IMR-90 (cell line): ENCODE measurements around the gene ADGRG6. TPM values are rescaled to one million over a fixed set of nuclear protein-coding genes. Genes with fewer than 3 reads are reported as not detected.

ENCODE experiments used
- ATAC-seq: fragments of 200-7000 bp; cut with Tn5 transposase; 2 replicates; pipeline ENCODE4 v1.9.1; 2020; ENCODE audit warnings: low read depth, mild to moderate bottlenecking, moderate library complexity
- BruUV-seq: library from RNA; stranded (reverse); fragments of 400-500 nt; replicated peaks from 2 replicates; lab custom pipeline; 2021; lab: Mats Ljungman, UMichigan
- CTCF ChIA-PET: fragments of 300-600 bp; formaldehyde crosslinking; extraction: SDS; loops from one replicate; lab custom pipeline; 2021; ENCODE audit warnings: antibody characterized with exemption; lab: Yijun Ruan, JAX
- POLR2A ChIA-PET: fragments of 300-600 bp; sonication (Branson Sonifier 250); formaldehyde crosslinking; loops from one replicate; lab custom pipeline; 2022; ENCODE audit warnings: antibody characterized with exemption; ENCODE audit not compliant: unreplicated experiment; lab: Charles Lee
- DNase-seq: peaks from one replicate; pipeline ENCODE4 v3.0.0; 2013
- H2AFZ ChIP-seq: replicated peaks from 2 replicates; pipeline ENCODE3; 2013; ENCODE audit warnings: low read length, mild to moderate bottlenecking; ENCODE audit not compliant: poor library complexity
- H2AK5ac ChIP-seq: 2 replicates; pipeline ENCODE4 v1.6.1; 2013; ENCODE audit warnings: low read depth, low read length, inconsistent platforms
- H2AK9ac ChIP-seq: replicated peaks from 2 replicates; pipeline ENCODE3; 2013; ENCODE audit warnings: mild to moderate bottlenecking, low read depth, low read length, moderate library complexity; ENCODE audit not compliant: poor library complexity
- H2BK120ac ChIP-seq: 2 replicates; pipeline ENCODE4 v1.6.1; 2013; ENCODE audit warnings: low read depth, low read length, inconsistent platforms
- H2BK15ac ChIP-seq: 3 replicates; pipeline ENCODE4 v1.6.1; 2013; ENCODE audit warnings: low read depth, low read length, inconsistent platforms
- H2BK20ac ChIP-seq: 2 replicates; pipeline ENCODE4 v1.6.1; 2013; ENCODE audit warnings: low read depth, mild to moderate bottlenecking, inconsistent platforms, low read length, moderate library complexity
- H2BK5ac ChIP-seq: 2 replicates; pipeline ENCODE4 v1.6.1; 2013; ENCODE audit warnings: mild to moderate bottlenecking, low read depth, low read length, inconsistent platforms; ENCODE audit not compliant: poor library complexity, severe bottlenecking
- H3K14ac ChIP-seq: replicated peaks from 2 replicates; pipeline ENCODE4 v1.6.1; 2013; ENCODE audit warnings: low read depth, low read length, inconsistent platforms
- H3K18ac ChIP-seq: 2 replicates; pipeline ENCODE4 v1.6.1; 2013; ENCODE audit warnings: low read depth, low read length, control low read depth
- H3K23ac ChIP-seq: 2 replicates; pipeline ENCODE4 v1.6.1; 2013; ENCODE audit warnings: low read depth, low read length, inconsistent platforms
- H3K27ac ChIP-seq: 2 replicates; pipeline ENCODE4 v1.5.1; 2013; ENCODE audit warnings: mild to moderate bottlenecking, control low read depth, low read length; ENCODE audit not compliant: insufficient read depth
- H3K27me3 ChIP-seq: 2 replicates; pipeline ENCODE4 v1.6.1; 2013; ENCODE audit warnings: low read length; ENCODE audit not compliant: control insufficient read depth, insufficient read depth
- H3K36me3 ChIP-seq: 2 replicates; pipeline ENCODE4 v1.6.1; 2013; ENCODE audit warnings: low read length, mixed read lengths; ENCODE audit not compliant: control insufficient read depth, insufficient read depth
- H3K4ac ChIP-seq: 2 replicates; pipeline ENCODE4 v1.6.1; 2013; ENCODE audit warnings: low read depth, low read length, inconsistent platforms
- H3K4me1 ChIP-seq: 2 replicates; pipeline ENCODE4 v1.6.1; 2013; ENCODE audit warnings: low read length, mixed read lengths; ENCODE audit not compliant: control insufficient read depth, insufficient read depth
- H3K4me2 ChIP-seq: 2 replicates; pipeline ENCODE4 v1.6.1; 2013; ENCODE audit warnings: low read depth, mild to moderate bottlenecking, control low read depth, low read length, moderate library complexity
- H3K4me3 ChIP-seq: 2 replicates; pipeline ENCODE4 v1.5.1; 2013; ENCODE audit warnings: low read depth, mild to moderate bottlenecking, control low read depth, low read length, moderate library complexity; ENCODE audit not compliant: insufficient read depth
- H3K56ac ChIP-seq: 2 replicates; pipeline ENCODE4 v1.6.1; 2013; ENCODE audit warnings: low read length, inconsistent platforms; ENCODE audit not compliant: insufficient read depth; ENCODE audit errors: extremely low read depth
- H3K79me1 ChIP-seq, 2 experiments: 2 replicates each; pipeline ENCODE4 v1.6.1; 2013; ENCODE audit warnings: low read length in 2 of 2, inconsistent platforms in 1 of 2, low read depth in 1 of 2
- H3K9ac ChIP-seq: 2 replicates; pipeline ENCODE4 v1.6.1; 2013; ENCODE audit warnings: low read depth, low read length, control low read depth
- H3K9me1 ChIP-seq: 2 replicates; pipeline ENCODE4 v1.6.1; 2013; ENCODE audit warnings: low read length, inconsistent platforms; ENCODE audit not compliant: insufficient read depth
- H3K9me3 ChIP-seq: 2 replicates; pipeline ENCODE4 v1.6.1; 2013; ENCODE audit warnings: low read length; ENCODE audit not compliant: control insufficient read depth, insufficient read depth
- H4K20me1 ChIP-seq: 2 replicates; pipeline ENCODE4 v1.6.1; 2013; ENCODE audit warnings: low read length, inconsistent platforms; ENCODE audit not compliant: insufficient read depth
- H4K5ac ChIP-seq: 2 replicates; pipeline ENCODE4 v1.6.1; 2013; ENCODE audit warnings: mild to moderate bottlenecking, low read depth, low read length, control low read depth
- H4K8ac ChIP-seq, 2 experiments: 2 replicates each; pipeline ENCODE4 v1.6.1; 2013; ENCODE audit warnings: low read depth in 2 of 2, low read length in 2 of 2, control low read depth in 1 of 2, inconsistent platforms in 1 of 2
- H4K91ac ChIP-seq: 2 replicates; pipeline ENCODE4 v1.6.1; 2013; ENCODE audit warnings: low read depth, low read length, inconsistent platforms; ENCODE audit not compliant: insufficient read depth
- BHLHE40 ChIP-seq: fragments of 150-350 bp; IDR thresholded peaks from 2 replicates; pipeline ENCODE4 v1.6.1; 2016; ENCODE audit warnings: mild to moderate bottlenecking, low read depth, low read length
- CEBPB ChIP-seq: IDR thresholded peaks from 2 replicates; pipeline ENCODE4 v1.6.1; 2012; ENCODE audit warnings: low read depth, low read length, improper control_type of control experiment
- CHD1 ChIP-seq: IDR thresholded peaks from 2 replicates; pipeline ENCODE4 v1.6.1; 2012; ENCODE audit warnings: low read depth, low read length, improper control_type of control experiment
- ELK1 ChIP-seq: fragments of 150-350 bp; IDR thresholded peaks from 2 replicates; pipeline ENCODE4 v1.6.1; 2016; ENCODE audit warnings: low read depth, mild to moderate bottlenecking, low read length, moderate library complexity, borderline replicate concordance
- FOS ChIP-seq: fragments of 150-350 bp; IDR thresholded peaks from 2 replicates; pipeline ENCODE4 v1.6.1; 2016; ENCODE audit warnings: low read depth, low read length
- MAFK ChIP-seq: IDR thresholded peaks from 2 replicates; pipeline ENCODE4 v1.6.1; 2012; ENCODE audit warnings: low read depth, low read length, improper control_type of control experiment
- MAZ ChIP-seq: IDR thresholded peaks from 2 replicates; pipeline ENCODE4 v1.6.1; 2012; ENCODE audit warnings: low read depth, mild to moderate bottlenecking, low read length, improper control_type of control experiment, moderate library complexity, borderline replicate concordance
- MXI1 ChIP-seq: IDR thresholded peaks from 2 replicates; pipeline ENCODE4 v1.6.1; 2012; ENCODE audit warnings: low read depth, mild to moderate bottlenecking, low read length, moderate library complexity, borderline replicate concordance
- NFE2L2 ChIP-seq: fragments of 150-350 bp; IDR thresholded peaks from 2 replicates; pipeline ENCODE4 v1.6.1; 2016; ENCODE audit warnings: low read depth, mild to moderate bottlenecking, low read length
- POLR2A ChIP-seq: IDR thresholded peaks from 2 replicates; pipeline ENCODE4 v1.6.1; 2012; ENCODE audit warnings: mild to moderate bottlenecking, low read depth, low read length
- RAD21 ChIP-seq: IDR thresholded peaks from 2 replicates; pipeline ENCODE4 v1.6.1; 2012; ENCODE audit warnings: low read length, improper control_type of control experiment
- RCOR1 ChIP-seq: IDR thresholded peaks from 2 replicates; pipeline ENCODE4 v1.6.1; 2012; ENCODE audit warnings: mild to moderate bottlenecking, low read length, improper control_type of control experiment; ENCODE audit not compliant: insufficient replicate concordance
- RFX5 ChIP-seq: IDR thresholded peaks from 2 replicates; pipeline ENCODE4 v1.8.0; 2012; ENCODE audit warnings: low read depth, mild to moderate bottlenecking, low read length, moderate library complexity
- SMC3 ChIP-seq: fragments of 150-350 bp; IDR thresholded peaks from 2 replicates; pipeline ENCODE4 v1.6.1; 2016; ENCODE audit warnings: low read depth, mild to moderate bottlenecking, antibody characterized with exemption, low read length, moderate library complexity
- WGBS, 2 experiments: methylation state at CpG; one replicate each; pipeline versions ENCODE4 v1.1.5 to v1.1.7; 2013; ENCODE audit warnings: missing lambda C conversion rate in 2 of 2; ENCODE audit not compliant: insufficient read length in 1 of 2; ENCODE audit errors: extremely low coverage in 2 of 2; 5-methylcytosine and 5-hydroxymethylcytosine counted together
- dilution Hi-C: fragments of 300-500 bp; cut with HindIII; formaldehyde crosslinking; loops from one replicate; pipeline ENCODE4 v1.14.3; 2018; ENCODE audit warnings: low sequenced_read_pairs; ENCODE audit not compliant: unreplicated experiment
- in situ Hi-C: fragments of 300-500 bp; cut with MboI; formaldehyde crosslinking; loops from 3 replicates; pipeline ENCODE4 v1.14.3; 2019; ENCODE audit warnings: low sequenced_read_pairs, inconsistent platforms, mixed read lengths
- intact Hi-C: fragments of 100-400 bp; cut with micrococcal nuclease; formaldehyde crosslinking; loops from 2 replicates; pipeline ENCODE4 v1.10.0; 2022
- polyA plus RNA-seq, 3 experiments: library from polyadenylated mRNA; depleted of rRNA; stranded (reverse); fragments of >200 nt; gene quantifications; 2 replicates each; pipeline ENCODE4 v1.2.3, GENCODE V29; 2012; ENCODE audit warnings: low replicate concordance in 1 of 3
- total RNA-seq: library from RNA; depleted of rRNA; stranded (reverse); fragments of >200 nt; gene quantifications from 2 replicates; pipeline ENCODE4 v1.2.3, GENCODE V29; 2012
- TF ChIP-seq, protein P1 (sequence below): fragments of 150-350 bp; IDR thresholded peaks from 2 replicates; pipeline ENCODE4 v1.6.1; 2017; ENCODE audit warnings: mild to moderate bottlenecking, antibody characterized with exemption, low read length, low read depth
- TF ChIP-seq, protein P2 (sequence below): conservative IDR thresholded peaks from 2 replicates; pipeline ENCODE4 v1.5.1; 2012; ENCODE audit warnings: mild to moderate bottlenecking, low read depth, low read length, improper control_type of control experiment

Gene ADGRG6
- total and polyA plus RNA-seq, 2 of the 4 experiments (the other 2 are of a cell fraction): 10.0 to 20.3 TPM

DNA sequence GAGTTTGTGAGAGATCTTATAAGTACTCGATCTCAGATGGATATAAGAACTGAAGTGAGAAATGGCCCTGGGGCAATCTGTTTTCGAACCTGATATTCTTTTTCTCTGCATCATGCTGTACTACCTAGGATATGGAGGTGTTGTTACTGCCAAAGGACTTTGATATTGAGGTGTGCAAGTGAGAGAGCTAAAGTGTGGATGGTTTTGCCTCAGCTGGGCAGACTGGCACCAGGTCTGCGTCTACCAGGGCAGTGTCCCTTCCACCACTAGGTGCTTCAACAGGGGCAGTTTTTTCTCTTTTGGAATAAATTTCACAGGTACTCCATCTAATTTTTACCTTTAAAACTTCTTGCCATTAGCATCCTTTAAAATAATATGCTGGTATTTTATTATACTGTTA lies 35.0 kb downstream of the ADGRG6 start:
- Histone ChIP-seq H3K27ac (no peak overlapping the region), H2BK120ac (no peak overlapping the region), H4K91ac (no peak overlapping the region), H2BK15ac (no peak overlapping the region), H3K9me3 (no peaks in the 10 kb centered on the region), H3K9ac (no peak overlapping the region), H2BK20ac (no peak overlapping the region), H3K56ac (no peak overlapping the region), H4K5ac (no peak overlapping the region), H3K23ac (no peak overlapping the region), H3K18ac (no peak overlapping the region), H2AK9ac (no peak overlapping the region), H3K4me1 (peaks cover 2% of the 10 kb centered on the region; the same call in 1 of the 2 replicates), H3K36me3 (no peaks in the 10 kb centered on the region), H3K27me3 (no peaks in the 10 kb centered on the region), H2AK5ac (no peak overlapping the region), H3K4ac (no peak overlapping the region), H4K8ac (no peak overlapping the region), H3K14ac (no peak overlapping the region), H2BK5ac (no peak overlapping the region), H3K4me2 (no peak overlapping the region), H4K20me1 (no peaks in the 10 kb centered on the region), H2AFZ (no peak overlapping the region), H3K4me3 (no peak overlapping the region), H3K9me1 (no peaks in the 10 kb centered on the region), H3K79me1 (no peaks in the 10 kb centered on the region)
- ATAC-seq (no peak), DNase-seq (no peak)
- 100% methylated on average over 1 of the region's 3 CpGs; no CpG with 5 or more reads in 1 of the 2 experiments for WGBS, 2 experiments
- no TSS peak for BruUV-seq
- dilution Hi-C loops: no loop called here
- ChIA-PET CTCF (no interaction called here), POLR2A (no interaction called here)
- TF ChIP-seq FOS: no peak
- TF ChIP-seq, protein P1, sequence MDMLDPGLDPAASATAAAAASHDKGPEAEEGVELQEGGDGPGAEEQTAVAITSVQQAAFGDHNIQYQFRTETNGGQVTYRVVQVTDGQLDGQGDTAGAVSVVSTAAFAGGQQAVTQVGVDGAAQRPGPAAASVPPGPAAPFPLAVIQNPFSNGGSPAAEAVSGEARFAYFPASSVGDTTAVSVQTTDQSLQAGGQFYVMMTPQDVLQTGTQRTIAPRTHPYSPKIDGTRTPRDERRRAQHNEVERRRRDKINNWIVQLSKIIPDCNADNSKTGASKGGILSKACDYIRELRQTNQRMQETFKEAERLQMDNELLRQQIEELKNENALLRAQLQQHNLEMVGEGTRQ: no peak
- no peak for TF ChIP-seq SMC3
- TF ChIP-seq MAZ: no peak
- no peak for TF ChIP-seq NFE2L2
- no peak for TF ChIP-seq MXI1
- TF ChIP-seq RCOR1: no peak
- no peak for TF ChIP-seq CEBPB
- TF ChIP-seq ELK1: no peak
- TF ChIP-seq POLR2A: no peak
- TF ChIP-seq MAFK: no peak
- no peak for TF ChIP-seq BHLHE40
- TF ChIP-seq RFX5: no peak
- TF ChIP-seq RAD21: no peak
- TF ChIP-seq, protein P2, sequence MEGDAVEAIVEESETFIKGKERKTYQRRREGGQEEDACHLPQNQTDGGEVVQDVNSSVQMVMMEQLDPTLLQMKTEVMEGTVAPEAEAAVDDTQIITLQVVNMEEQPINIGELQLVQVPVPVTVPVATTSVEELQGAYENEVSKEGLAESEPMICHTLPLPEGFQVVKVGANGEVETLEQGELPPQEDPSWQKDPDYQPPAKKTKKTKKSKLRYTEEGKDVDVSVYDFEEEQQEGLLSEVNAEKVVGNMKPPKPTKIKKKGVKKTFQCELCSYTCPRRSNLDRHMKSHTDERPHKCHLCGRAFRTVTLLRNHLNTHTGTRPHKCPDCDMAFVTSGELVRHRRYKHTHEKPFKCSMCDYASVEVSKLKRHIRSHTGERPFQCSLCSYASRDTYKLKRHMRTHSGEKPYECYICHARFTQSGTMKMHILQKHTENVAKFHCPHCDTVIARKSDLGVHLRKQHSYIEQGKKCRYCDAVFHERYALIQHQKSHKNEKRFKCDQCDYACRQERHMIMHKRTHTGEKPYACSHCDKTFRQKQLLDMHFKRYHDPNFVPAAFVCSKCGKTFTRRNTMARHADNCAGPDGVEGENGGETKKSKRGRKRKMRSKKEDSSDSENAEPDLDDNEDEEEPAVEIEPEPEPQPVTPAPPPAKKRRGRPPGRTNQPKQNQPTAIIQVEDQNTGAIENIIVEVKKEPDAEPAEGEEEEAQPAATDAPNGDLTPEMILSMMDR: no peak
- no peak for TF ChIP-seq CHD1
- in situ Hi-C loops: no loop called here
- intact Hi-C loops: no loop called here
